ENCODE results near the gene APOBEC3B. TPM values are rescaled to one million over a fixed set of nuclear protein-coding genes. Genes with fewer than 3 reads are reported as not detected.

Gene APOBEC3B
- total and polyA plus RNA-seq, 2 donors from 2014 or later, result 1.0 to 2.7 TPM

DNA sequence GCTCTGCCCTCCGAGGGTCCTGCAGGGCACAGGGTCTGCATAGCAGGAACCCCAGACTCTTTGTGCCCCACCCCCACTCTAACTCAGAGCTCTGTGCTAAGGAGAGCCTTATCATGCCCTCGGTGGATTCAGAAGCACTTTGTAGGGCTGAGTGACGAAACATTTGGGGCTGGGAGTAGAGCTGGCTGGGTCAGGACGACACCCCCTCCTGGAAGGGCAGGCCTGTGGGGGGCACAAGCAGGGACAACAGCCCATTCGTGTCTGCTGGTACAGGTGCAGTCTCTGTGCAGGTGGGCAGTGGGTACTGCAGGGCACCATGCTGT is 15.8 kb upstream of the APOBEC3B start:
- Histone ChIP-seq H3K36me3 (ENCODE audit: control insufficient read depth in 2 of 3, insufficient read depth in 3 of 3, low read length in 3 of 3) (no peaks in the 10 kb centered on the region), H3K9me3 (ENCODE audit: control insufficient read depth in 2 of 3, insufficient read depth in 1 of 3, low read length in 3 of 3) (no peaks in the 10 kb centered on the region), H3K4me1 (ENCODE audit: control insufficient read depth in 2 of 3, insufficient read depth in 2 of 3, low read depth in 1 of 3, low read length in 3 of 3) (peaks cover 0 to 5% (median 0%) of the 10 kb centered on the region in 3 donors), H3K27ac (ENCODE audit: low read depth in 2 of 2, low read length in 2 of 2) (no peak overlapping the region), H3K27me3 (ENCODE audit: control insufficient read depth, insufficient read depth, low read length) (no peaks in the 10 kb centered on the region), H3K9ac (ENCODE audit: low read length in 3 of 3) (no peak overlapping the region), H3K4me3 (ENCODE audit: low read length in 3 of 3) (no peak overlapping the region)
- intact Hi-C loops (cut with DNase I), result no loop called here
- DNase-seq (no peak), FAIRE-seq (no peak)
- TF ChIP-seq, protein P1, sequence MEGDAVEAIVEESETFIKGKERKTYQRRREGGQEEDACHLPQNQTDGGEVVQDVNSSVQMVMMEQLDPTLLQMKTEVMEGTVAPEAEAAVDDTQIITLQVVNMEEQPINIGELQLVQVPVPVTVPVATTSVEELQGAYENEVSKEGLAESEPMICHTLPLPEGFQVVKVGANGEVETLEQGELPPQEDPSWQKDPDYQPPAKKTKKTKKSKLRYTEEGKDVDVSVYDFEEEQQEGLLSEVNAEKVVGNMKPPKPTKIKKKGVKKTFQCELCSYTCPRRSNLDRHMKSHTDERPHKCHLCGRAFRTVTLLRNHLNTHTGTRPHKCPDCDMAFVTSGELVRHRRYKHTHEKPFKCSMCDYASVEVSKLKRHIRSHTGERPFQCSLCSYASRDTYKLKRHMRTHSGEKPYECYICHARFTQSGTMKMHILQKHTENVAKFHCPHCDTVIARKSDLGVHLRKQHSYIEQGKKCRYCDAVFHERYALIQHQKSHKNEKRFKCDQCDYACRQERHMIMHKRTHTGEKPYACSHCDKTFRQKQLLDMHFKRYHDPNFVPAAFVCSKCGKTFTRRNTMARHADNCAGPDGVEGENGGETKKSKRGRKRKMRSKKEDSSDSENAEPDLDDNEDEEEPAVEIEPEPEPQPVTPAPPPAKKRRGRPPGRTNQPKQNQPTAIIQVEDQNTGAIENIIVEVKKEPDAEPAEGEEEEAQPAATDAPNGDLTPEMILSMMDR (IDR thresholded peaks at IDR 0.05; ENCODE audit: borderline replicate concordance, extremely low read depth, insufficient read depth), result no peak

DNA sequence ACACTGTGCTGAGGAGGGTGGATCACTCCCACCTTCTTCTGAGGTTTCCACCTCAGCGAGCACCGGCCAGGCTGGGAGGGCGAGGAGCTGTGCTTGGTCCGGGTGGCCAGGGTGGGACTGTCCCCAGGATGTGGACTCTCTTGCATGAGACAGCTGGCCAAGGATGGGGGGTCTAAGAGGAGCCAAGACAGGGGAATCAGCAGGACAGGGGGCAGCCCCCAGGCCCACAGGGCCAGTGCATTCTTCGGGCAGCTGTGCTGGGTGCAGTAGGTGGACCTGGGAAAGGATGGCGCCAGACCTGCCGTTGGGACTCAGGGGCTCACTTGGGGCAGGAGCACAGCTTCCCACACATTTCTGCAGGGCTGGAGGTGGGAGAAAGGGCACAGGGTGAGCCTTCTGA is 15.2 kb upstream of the APOBEC3B start:
- Histone ChIP-seq H3K4me3 (ENCODE audit: low read length in 3 of 3) (no peak overlapping the region), H3K9ac (ENCODE audit: low read length in 3 of 3) (no peak overlapping the region), H3K4me1 (ENCODE audit: control insufficient read depth in 2 of 3, insufficient read depth in 2 of 3, low read depth in 1 of 3, low read length in 3 of 3) (peaks cover 0 to 5% (median 0%) of the 10 kb centered on the region in 3 donors), H3K27me3 (ENCODE audit: control insufficient read depth, insufficient read depth, low read length) (no peaks in the 10 kb centered on the region), H3K36me3 (ENCODE audit: control insufficient read depth in 2 of 3, insufficient read depth in 3 of 3, low read length in 3 of 3) (no peaks in the 10 kb centered on the region), H3K9me3 (ENCODE audit: control insufficient read depth in 2 of 3, insufficient read depth in 1 of 3, low read length in 3 of 3) (no peaks in the 10 kb centered on the region), H3K27ac (ENCODE audit: low read depth in 2 of 2, low read length in 2 of 2) (no peak overlapping the region)
- FAIRE-seq, result no peak
- peak in 1 of 5 donors; percentile 61 for DNase-seq
- intact Hi-C loops (cut with DNase I), result no loop called here
- TF ChIP-seq, protein P1 (IDR thresholded peaks at IDR 0.05; ENCODE audit: borderline replicate concordance, extremely low read depth, insufficient read depth), result no peak

DNA sequence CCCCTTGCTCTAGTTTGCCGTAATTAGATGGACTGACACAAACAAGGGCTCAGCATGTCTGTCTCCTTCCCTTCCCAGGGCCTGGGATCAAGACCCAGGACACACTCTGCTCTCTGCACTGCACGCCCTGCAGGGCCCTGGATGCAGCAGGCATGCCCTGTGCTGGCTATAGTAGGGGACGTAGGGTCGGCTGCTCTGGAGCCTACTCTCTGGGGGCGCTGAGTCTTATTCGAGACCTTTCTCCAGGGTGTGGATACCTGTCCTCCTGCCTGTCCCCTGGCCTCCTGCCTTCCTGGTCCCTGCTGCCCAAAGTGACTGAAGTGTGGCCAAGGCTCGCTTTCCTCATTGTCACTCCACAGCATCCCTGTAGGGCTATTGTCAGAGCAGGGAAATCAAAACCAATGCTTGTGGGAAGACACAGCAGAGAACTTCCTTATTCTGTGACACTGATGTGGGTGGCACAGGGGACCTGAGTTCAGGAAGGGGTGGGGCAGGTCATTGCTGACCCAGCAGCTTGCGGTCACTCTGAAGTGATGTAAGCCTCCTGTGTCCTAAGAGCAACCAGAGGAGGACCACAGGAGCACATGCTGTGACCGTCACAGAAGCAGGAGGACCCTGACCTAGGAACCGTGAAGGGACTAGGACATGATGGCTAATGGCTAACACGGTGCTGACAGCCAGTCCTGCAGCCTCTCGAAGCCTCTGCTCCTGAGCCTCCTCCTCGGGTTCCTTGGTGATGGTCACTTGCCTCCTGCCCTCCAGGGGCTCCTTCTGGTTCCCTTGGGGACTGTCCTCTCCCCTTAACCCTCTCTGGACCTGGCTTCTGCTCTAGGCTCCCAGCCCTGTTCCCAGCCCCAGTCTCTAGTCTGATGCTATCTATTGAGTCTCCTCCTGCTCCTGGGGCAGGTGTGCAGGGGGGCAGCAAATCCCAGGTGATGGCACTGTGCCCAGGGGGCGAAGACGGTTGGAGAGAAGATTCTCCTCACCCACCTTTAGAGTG is 14.4 kb upstream of the APOBEC3B start:
- H3K36me3 ChIP-seq (ENCODE audit: control insufficient read depth in 2 of 3, insufficient read depth in 3 of 3, low read length in 3 of 3), result no peaks in the 10 kb centered on the region
- DNase-seq (peak in 1 of 5 donors; percentile 57), FAIRE-seq (no peak)
- H3K9me3 ChIP-seq (ENCODE audit: control insufficient read depth in 2 of 3, insufficient read depth in 1 of 3, low read length in 3 of 3), result no peaks in the 10 kb centered on the region
- H3K9ac ChIP-seq (ENCODE audit: low read length in 3 of 3), result no peak overlapping the region
- H3K4me3 ChIP-seq (ENCODE audit: low read length in 3 of 3), result no peak overlapping the region
- TF ChIP-seq, protein P1 (IDR thresholded peaks at IDR 0.05; ENCODE audit: borderline replicate concordance, extremely low read depth, insufficient read depth), result no peak
- H3K27me3 ChIP-seq (ENCODE audit: control insufficient read depth, insufficient read depth, low read length), result no peaks in the 10 kb centered on the region
- peaks cover 0 to 5% (median 0%) of the 10 kb centered on the region in 3 donors for H3K4me1 ChIP-seq (ENCODE audit: control insufficient read depth in 2 of 3, insufficient read depth in 2 of 3, low read depth in 1 of 3, low read length in 3 of 3)
- H3K27ac ChIP-seq (ENCODE audit: low read depth in 2 of 2, low read length in 2 of 2), result no peak overlapping the region
- intact Hi-C loops (cut with DNase I), result no loop called here
